ENCODE results near the gene PSME3. TPM values are rescaled to one million over a fixed set of nuclear protein-coding genes. Genes with fewer than 3 reads are reported as not detected.
"Not testable (repeated sequence)": the region's sequence is repeated elsewhere in the genome, so short reads cannot be mapped to it uniquely, and the experiment has no call there.

PSME3 gene
- polyA plus RNA-seq, 1 of the 3 experiments (the other 2 are of a cell fraction) = 139 TPM

- Histone ChIP-seq H2AFZ (ENCODE audit: low read depth) (no peak overlapping the region), H3F3A (replicated peaks; ENCODE audit: insufficient read depth) (no peaks in the 10 kb centered on the region), H3K4me1 (ENCODE audit: control insufficient read depth in 1 of 2, insufficient read depth in 2 of 2, low read depth in 1 of 2, low read length in 1 of 2) (no peaks in the 10 kb centered on the region), H3K9me2 (no peaks in the 10 kb centered on the region), H4K20me1 (ENCODE audit: insufficient read depth) (no peaks in the 10 kb centered on the region), H3K9ac (no peak overlapping the region), H3K79me2 (ENCODE audit: insufficient read depth) (no peaks in the 10 kb centered on the region), H3K4me2 (no peak overlapping the region), H3K27me3 (ENCODE audit: insufficient read depth) (peaks cover 20% of the 10 kb centered on the region), H3K27ac (ENCODE audit: low read depth in 2 of 2, low read length in 1 of 2) (no peak overlapping the region), H3K4me3 (ENCODE audit: low read depth in 2 of 2, low read length in 1 of 2) (no peak overlapping the region), H3K36me3 (replicated peaks in 1 of 2; ENCODE audit: control insufficient read depth in 1 of 2, insufficient read depth in 2 of 2, low read length in 1 of 2) (no peaks in the 10 kb centered on the region), H3K9me3 (no peaks in the 10 kb centered on the region)
- POLR2A ChIA-PET = no interaction called here
- 67% methylated on average over 8 of the region's 8 CpGs for WGBS (ENCODE audit: low lambda C conversion rate)
- no peak for DNase-seq
- TF ChIP-seq SIN3A (IDR thresholded peaks at IDR 0.05; ENCODE audit: borderline replicate concordance, low read depth, low read length) (no peak), CTCF (IDR thresholded peaks at IDR 0.05) (no peak), USF2 (IDR thresholded peaks at IDR 0.05; ENCODE audit: borderline replicate concordance, low read depth, low read length) (no peak), FOXJ3 (CRISPR knock-in tag; IDR thresholded peaks at IDR 0.05) (no peak), CHD2 (IDR thresholded peaks at IDR 0.05; ENCODE audit: low read length, partially characterized antibody) (no peak), USF1 (IDR thresholded peaks at IDR 0.05; ENCODE audit: borderline replicate concordance, low read depth) (no peak), EZH2phosphoT487 (IDR thresholded peaks at IDR 0.05; ENCODE audit: borderline replicate concordance, low read depth) (no peak), RCOR1 (IDR thresholded peaks at IDR 0.05; ENCODE audit: low read length) (no peak)
- CTCF ChIA-PET = no interaction called here
These were observed 49.0 kb downstream of the PSME3 start for GRCh38 chr17:42882166-42882565.

- Histone ChIP-seq H3K4me2 (no peak overlapping the region), H3K9me3 (no peaks in the 10 kb centered on the region), H3K9ac (no peak overlapping the region), H3K27ac (ENCODE audit: low read depth in 2 of 2, low read length in 1 of 2) (no peak overlapping the region), H3F3A (replicated peaks; ENCODE audit: insufficient read depth) (no peaks in the 10 kb centered on the region), H2AFZ (ENCODE audit: low read depth) (no peak overlapping the region), H3K4me3 (ENCODE audit: low read depth in 2 of 2, low read length in 1 of 2) (no peak overlapping the region), H3K4me1 (ENCODE audit: control insufficient read depth in 1 of 2, insufficient read depth in 2 of 2, low read depth in 1 of 2, low read length in 1 of 2) (no peaks in the 10 kb centered on the region), H3K9me2 (no peaks in the 10 kb centered on the region), H3K79me2 (ENCODE audit: insufficient read depth) (no peaks in the 10 kb centered on the region), H3K36me3 (replicated peaks in 1 of 2; ENCODE audit: control insufficient read depth in 1 of 2, insufficient read depth in 2 of 2, low read length in 1 of 2) (no peaks in the 10 kb centered on the region), H4K20me1 (ENCODE audit: insufficient read depth) (no peaks in the 10 kb centered on the region), H3K27me3 (ENCODE audit: insufficient read depth) (peaks cover 4% of the 10 kb centered on the region; the same call in 1 of the 2 replicates)
- 55% methylated on average over 7 of the region's 7 CpGs for WGBS (ENCODE audit: low lambda C conversion rate)
- ChIA-PET CTCF (no interaction called here), POLR2A (interaction anchor here (0.7 kb wide), 1 partner anchor 287 kb away, joined by 3 read pairs; no protein-coding TSS in a partner anchor)
- DNase-seq = no peak
- TF ChIP-seq USF1 (IDR thresholded peaks at IDR 0.05; ENCODE audit: borderline replicate concordance, low read depth) = no peak
- no peak for TF ChIP-seq ELF1 (IDR thresholded peaks at IDR 0.05)
- no peak for TF ChIP-seq RAD21 (IDR thresholded peaks at IDR 0.05; ENCODE audit: low read length)
- TF ChIP-seq EP300 (IDR thresholded peaks at IDR 0.05; ENCODE audit: borderline replicate concordance in 1 of 2, low read depth in 1 of 2, low read length in 1 of 2) = no peak
- TF ChIP-seq MEF2A (IDR thresholded peaks at IDR 0.05; ENCODE audit: borderline replicate concordance, low read depth) = no peak
- TF ChIP-seq RFX5 (IDR thresholded peaks at IDR 0.05; ENCODE audit: low read length) = no peak
- no peak for TF ChIP-seq GATA2 (CRISPR knock-in tag; IDR thresholded peaks at IDR 0.05)
- TF ChIP-seq RCOR1 (IDR thresholded peaks at IDR 0.05; ENCODE audit: low read length) = no peak
- no peak for TF ChIP-seq CTCF (IDR thresholded peaks at IDR 0.05)
These were observed 50.8 kb downstream of the PSME3 start for GRCh38 chr17:42883802-42884558.

DNA sequence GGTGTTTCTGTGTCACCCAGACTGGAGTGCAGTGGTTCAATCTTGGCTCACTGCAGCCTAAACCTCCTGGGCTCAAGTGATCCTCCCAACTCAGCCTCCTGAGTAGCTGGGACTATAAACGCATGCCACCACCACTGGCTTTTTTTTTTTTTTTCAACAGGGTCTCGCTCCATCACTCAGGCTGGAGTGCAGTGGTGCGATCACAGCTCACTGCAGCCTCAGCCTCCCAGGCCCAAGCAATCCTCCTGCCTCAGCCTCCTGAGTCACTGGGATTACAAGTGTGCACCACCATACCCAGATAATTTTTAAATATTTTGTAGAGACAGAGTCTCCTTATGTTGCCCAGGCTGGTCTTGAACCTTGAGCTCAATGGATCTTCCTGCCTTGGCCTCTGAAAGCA is 52.6 kb downstream of the PSME3 start:
- H3K4me3 ChIP-seq (ENCODE audit: low read depth in 2 of 2, low read length in 1 of 2); H3K27ac ChIP-seq (ENCODE audit: low read depth in 2 of 2, low read length in 1 of 2); H3K9me3 ChIP-seq; H3K9me2 ChIP-seq; H3K4me2 ChIP-seq; H3K27me3 ChIP-seq (ENCODE audit: insufficient read depth); CTCF ChIA-PET; H3K4me1 ChIP-seq (ENCODE audit: control insufficient read depth in 1 of 2, insufficient read depth in 2 of 2, low read depth in 1 of 2, low read length in 1 of 2); H3K36me3 ChIP-seq (replicated peaks in 1 of 2; ENCODE audit: control insufficient read depth in 1 of 2, insufficient read depth in 2 of 2, low read length in 1 of 2); H3K79me2 ChIP-seq (ENCODE audit: insufficient read depth); H3F3A ChIP-seq (replicated peaks; ENCODE audit: insufficient read depth); H2AFZ ChIP-seq (ENCODE audit: low read depth); H4K20me1 ChIP-seq (ENCODE audit: insufficient read depth); H3K9ac ChIP-seq; DNase-seq: not testable (repeated sequence)
- POLR2A ChIA-PET = interaction anchor here (0.7 kb wide), 1 partner anchor 31 kb away, joined by 5 read pairs; no protein-coding TSS in a partner anchor
- 85% methylated on average over 3 of the region's 3 CpGs for WGBS (ENCODE audit: low lambda C conversion rate)
